Common myeloid progenitor, CD34-positive (primary cell): ENCODE results near the gene SLC6A6. TPM values are rescaled to one million over a fixed set of nuclear protein-coding genes. Genes with fewer than 3 reads are reported as not detected.

Experiments
- CTCF ChIA-PET: fragments of 350-600 bp; sonication (Branson Sonifier 250); formaldehyde crosslinking; loops from one replicate; lab custom pipeline; 2021; ENCODE audit warnings: antibody characterized with exemption; lab: Charles Lee
- POLR2A ChIA-PET: fragments of 350-600 bp; sonication (Branson Sonifier 250); formaldehyde crosslinking; loops from one replicate; lab custom pipeline; 2021; ENCODE audit warnings: antibody characterized with exemption; lab: Charles Lee
- DNase-seq, 3 donors: peaks; one replicate each; pipeline versions ENCODE4 v3.0.0 to v3.0.0-alpha.2; 2013
- H3K27ac ChIP-seq, 2 experiments: 1 replicate in 1 of 2; 2 replicates in 1 of 2; pipeline ENCODE4 v1.7.0; 2013; ENCODE audit warnings: inconsistent platforms in 2 of 2, low read length in 2 of 2, mild to moderate bottlenecking in 2 of 2, low read depth in 1 of 2, moderate library complexity in 1 of 2; ENCODE audit not compliant: severe bottlenecking in 2 of 2, insufficient read depth in 1 of 2, poor library complexity in 1 of 2
- H3K27me3 ChIP-seq, 5 experiments: replicated peaks in 2 of 5; 1 replicate in 3 of 5; 2 replicates in 2 of 5; pipeline versions ENCODE4 v1.6.1 to v1.7.0; 2013; ENCODE audit warnings: low read length in 4 of 5, mild to moderate bottlenecking in 2 of 5, moderate library complexity in 2 of 5, inconsistent platforms in 1 of 5; ENCODE audit not compliant: insufficient read depth in 5 of 5, control insufficient read depth in 4 of 5
- H3K36me3 ChIP-seq, 4 experiments: 1 replicate in 2 of 4; 2 replicates in 2 of 4; pipeline versions ENCODE4 v1.6.1 to v1.7.0; 2013; ENCODE audit warnings: low read length in 3 of 4, control low read depth in 1 of 4, mild to moderate bottlenecking in 1 of 4; ENCODE audit not compliant: control insufficient read depth in 4 of 4, insufficient read depth in 4 of 4
- H3K4me1 ChIP-seq, 4 experiments: 1 replicate in 3 of 4; 2 replicates in 1 of 4; pipeline versions ENCODE4 v1.6.1 to v1.7.1; 2013; ENCODE audit warnings: low read length in 3 of 4, mild to moderate bottlenecking in 3 of 4, control low read depth in 1 of 4, inconsistent platforms in 1 of 4, moderate library complexity in 1 of 4; ENCODE audit not compliant: control insufficient read depth in 4 of 4, insufficient read depth in 4 of 4; ENCODE audit errors: control extremely low read depth in 1 of 4
- H3K4me3 ChIP-seq, 7 experiments: 1 replicate in 4 of 7; 2 replicates in 3 of 7; pipeline versions ENCODE4 v1.5.1 to v1.7.0; 2013; ENCODE audit warnings: mild to moderate bottlenecking in 7 of 7, low read length in 6 of 7, moderate library complexity in 6 of 7, inconsistent platforms in 2 of 7, low read depth in 2 of 7, control low read depth in 1 of 7; ENCODE audit not compliant: insufficient read depth in 4 of 7, control insufficient read depth in 1 of 7; ENCODE audit errors: extremely low read depth in 1 of 7
- H3K9me3 ChIP-seq, 5 experiments: 1 replicate in 4 of 5; 2 replicates in 1 of 5; pipeline versions ENCODE4 v1.6.1 to v1.7.1; 2013; ENCODE audit warnings: low read length in 4 of 5, mild to moderate bottlenecking in 2 of 5, inconsistent platforms in 1 of 5, low read depth in 1 of 5, moderate library complexity in 1 of 5; ENCODE audit not compliant: control insufficient read depth in 4 of 5, insufficient read depth in 2 of 5; ENCODE audit errors: control extremely low read depth in 1 of 5
- WGBS: methylation state at CpG from one replicate; pipeline ENCODE4 v1.1.5; 2013; ENCODE audit not compliant: insufficient coverage; 5-methylcytosine and 5-hydroxymethylcytosine counted together
- polyA plus RNA-seq: library from polyadenylated mRNA; unstranded; fragments of 120-200 nt; gene quantifications from one replicate; pipeline ENCODE4 v1.2.1, GENCODE V29; 2013

SLC6A6 gene
- polyA plus RNA-seq: 28.0 TPM

GRCh38 chr3:14402304-14402811 is at the start of gene SLC6A6:
Gene SLC6A6, plus strand, starts transcription at chr3:14402606. Its CDS starts 41,029 bp downstream, at chr3:14443635.
- peak; percentile 95 to 98 (median 97) for DNase-seq
- peak within 1 kb of the TSS; percentile 67 to 100 (median 89) for H3K4me3 ChIP-seq
- peaks cover 0 to 19% (median 2%) of the 10 kb centered on the region in 4 experiments for H3K36me3 ChIP-seq
- peak within 1 kb of the TSS in 1 of 2 experiments; percentile 80 for H3K27ac ChIP-seq
- peaks cover 0 to 65% (median 46%) of the 10 kb centered on the region in 4 experiments for H3K4me1 ChIP-seq
- CTCF ChIA-PET: interaction anchor here (1.2 to 9.3 kb wide), 6 partner anchors 27 to 125 kb away, joined by 3 to 100 read pairs (median 6); no protein-coding TSS in a partner anchor
- H3K9me3 ChIP-seq: no peaks in the 10 kb centered on the region
- H3K27me3 ChIP-seq: no peaks in the 10 kb centered on the region
- POLR2A ChIA-PET: interaction anchor here (0.9 to 1.8 kb wide), 9 partner anchors 10 to 38 kb away, joined by 3 to 10 read pairs (median 3); no protein-coding TSS in a partner anchor
- 0% methylated on average over 49 of the region's 59 CpGs for WGBS

- H3K9me3 ChIP-seq: no peaks in the 10 kb centered on the region
- no peak overlapping the region for H3K27ac ChIP-seq
- H3K4me3 ChIP-seq: no peak overlapping the region
- WGBS: no CpG with 5 or more reads among the region's 1 CpG
- H3K4me1 ChIP-seq: no peaks in the 10 kb centered on the region
- DNase-seq: no peak
- CTCF ChIA-PET: interaction anchor here (1.5 kb wide), 1 partner anchor 19 kb away, joined by 5 read pairs; no protein-coding TSS in a partner anchor
- H3K36me3 ChIP-seq: no peaks in the 10 kb centered on the region
- peaks cover 0 to 4% (median 0%) of the 10 kb centered on the region in 5 experiments for H3K27me3 ChIP-seq
- POLR2A ChIA-PET: no interaction called here
Observed at GRCh38 chr3:14353502-14353901, 48.9 kb upstream of the SLC6A6 start.

- Histone ChIP-seq H3K4me1 (no peaks in the 10 kb centered on the region), H3K36me3 (no peaks in the 10 kb centered on the region), H3K9me3 (no peaks in the 10 kb centered on the region), H3K27me3 (no peaks in the 10 kb centered on the region), H3K4me3 (no peak overlapping the region), H3K27ac (no peak overlapping the region)
- WGBS: 100% methylated on average over 1 of the region's 1 CpG
- ChIA-PET POLR2A (no interaction called here), CTCF (interaction anchor here (1.4 kb wide), 1 partner anchor 8 kb away, joined by 3 read pairs; no protein-coding TSS in a partner anchor)
- DNase-seq: no peak
Observed at GRCh38 chr3:14357463-14357862, 44.9 kb upstream of the SLC6A6 start.

GRCh38 chr3:14358426-14359211 is 43.8 kb upstream of the SLC6A6 start:
- peaks cover 0 to under 1% (median 0%) of the 10 kb centered on the region in 4 experiments for H3K4me1 ChIP-seq
- H3K36me3 ChIP-seq: no peaks in the 10 kb centered on the region
- DNase-seq: no peak
- ChIA-PET CTCF (interaction anchor here (1.2 kb wide), 2 partner anchors 18 to 40 kb away, joined by 3 to 4 read pairs; no protein-coding TSS in a partner anchor), POLR2A (no interaction called here)
- no peak overlapping the region for H3K4me3 ChIP-seq
- no peak overlapping the region for H3K27ac ChIP-seq
- WGBS: 94% methylated on average over 25 of the region's 26 CpGs
- no peaks in the 10 kb centered on the region for H3K27me3 ChIP-seq
- no peaks in the 10 kb centered on the region for H3K9me3 ChIP-seq

GRCh38 chr3:14359348-14359747 is 43.1 kb upstream of the SLC6A6 start:
- POLR2A ChIA-PET: no interaction called here
- WGBS: 94% methylated on average over 2 of the region's 3 CpGs
- Histone ChIP-seq H3K4me3 (no peak overlapping the region), H3K27ac (no peak overlapping the region), H3K4me1 (peaks cover 0 to 6% (median 4%) of the 10 kb centered on the region in 4 experiments), H3K27me3 (no peaks in the 10 kb centered on the region), H3K9me3 (no peaks in the 10 kb centered on the region), H3K36me3 (no peaks in the 10 kb centered on the region)
- no peak for DNase-seq
- CTCF ChIA-PET: interaction anchor here (1.2 kb wide), 1 partner anchor 39 kb away, joined by 4 read pairs; no protein-coding TSS in a partner anchor

- no peaks in the 10 kb centered on the region for H3K36me3 ChIP-seq
- no peak for DNase-seq
- ChIA-PET CTCF (interaction anchor here (0.9 kb wide), 1 partner anchor 9 kb away, joined by 3 read pairs; no protein-coding TSS in a partner anchor), POLR2A (no interaction called here)
- 93% methylated on average over 14 of the region's 14 CpGs for WGBS
- peaks cover 0 to 6% (median 4%) of the 10 kb centered on the region in 4 experiments for H3K4me1 ChIP-seq
- no peaks in the 10 kb centered on the region for H3K9me3 ChIP-seq
- no peak overlapping the region for H3K27ac ChIP-seq
- H3K27me3 ChIP-seq: no peaks in the 10 kb centered on the region
- H3K4me3 ChIP-seq: no peak overlapping the region
Observed at GRCh38 chr3:14360123-14360881, 42.1 kb upstream of the SLC6A6 start.
